ENCODE results near the gene FGD5. TPM values are rescaled to one million over a fixed set of nuclear protein-coding genes. Genes with fewer than 3 reads are reported as not detected.

Gene FGD5
- total RNA-seq, 2 donors from 2014 or later: not detected

GRCh38 chr3:14814411-14814871 is 4.3 kb upstream of the FGD5 start:
- H3K4me3 Mint-ChIP-seq: no peak overlapping the region
- DNase-seq (no peak), ATAC-seq (no peak)
- peaks cover 6% of the 10 kb centered on the region for H3K36me3 Mint-ChIP-seq (ENCODE audit: low read depth)
- peaks cover 82% of the 10 kb centered on the region for H3K27me3 Mint-ChIP-seq
- no peaks in the 10 kb centered on the region for H3K9me3 ChIP-seq (ENCODE audit: control insufficient read depth, low read length, poor library complexity, severe bottlenecking)
- no peak overlapping the region for H3K27ac Mint-ChIP-seq
- peaks cover 9% of the 10 kb centered on the region for H3K4me1 Mint-ChIP-seq

- Mint-ChIP-seq H3K36me3 (ENCODE audit: low read depth) (peaks cover 4% of the 10 kb centered on the region), H3K27ac (no peak overlapping the region), H3K4me1 (peaks cover 5% of the 10 kb centered on the region), H3K27me3 (peaks cover 88% of the 10 kb centered on the region), H3K4me3 (no peak overlapping the region)
- DNase-seq (no peak), ATAC-seq (no peak)
- no peaks in the 10 kb centered on the region for H3K9me3 ChIP-seq (ENCODE audit: control insufficient read depth, low read length, poor library complexity, severe bottlenecking)
These were observed 2.4 kb upstream of the FGD5 start for GRCh38 chr3:14816359-14816758.

- ATAC-seq (no peak), DNase-seq (no peak)
- Mint-ChIP-seq H3K27me3 (peaks cover 73% of the 10 kb centered on the region), H3K4me3 (no peak overlapping the region), H3K27ac (no peak overlapping the region), H3K36me3 (ENCODE audit: low read depth) (peaks cover 4% of the 10 kb centered on the region), H3K4me1 (peaks cover 3% of the 10 kb centered on the region)
- no peaks in the 10 kb centered on the region for H3K9me3 ChIP-seq (ENCODE audit: control insufficient read depth, low read length, poor library complexity, severe bottlenecking)
These were observed 909 bp downstream of the FGD5 start for GRCh38 chr3:14819671-14820070.

- Mint-ChIP-seq H3K4me1 (no peaks in the 10 kb centered on the region), H3K27me3 (peaks cover 68% of the 10 kb centered on the region), H3K27ac (no peak overlapping the region), H3K4me3 (no peak overlapping the region), H3K36me3 (ENCODE audit: low read depth) (peaks cover under 1% of the 10 kb centered on the region)
- DNase-seq: no peak
- H3K9me3 ChIP-seq (ENCODE audit: control insufficient read depth, low read length, poor library complexity, severe bottlenecking): no peaks in the 10 kb centered on the region
- ATAC-seq: no peak
These were observed 1.4 kb downstream of the FGD5 start for GRCh38 chr3:14820156-14820555.

- peaks cover 61% of the 10 kb centered on the region for H3K27me3 Mint-ChIP-seq
- H3K27ac Mint-ChIP-seq: no peak overlapping the region
- H3K4me1 Mint-ChIP-seq: no peaks in the 10 kb centered on the region
- no peaks in the 10 kb centered on the region for H3K36me3 Mint-ChIP-seq (ENCODE audit: low read depth)
- H3K4me3 Mint-ChIP-seq: no peak overlapping the region
- ATAC-seq: no peak
- no peaks in the 10 kb centered on the region for H3K9me3 ChIP-seq (ENCODE audit: control insufficient read depth, low read length, poor library complexity, severe bottlenecking)
- no peak for DNase-seq
These were observed 2.4 kb downstream of the FGD5 start for GRCh38 chr3:14821151-14821550.

GRCh38 chr3:14822134-14822533 is 3.4 kb downstream of the FGD5 start:
- H3K9me3 ChIP-seq (ENCODE audit: control insufficient read depth, low read length, poor library complexity, severe bottlenecking): no peaks in the 10 kb centered on the region
- Mint-ChIP-seq H3K36me3 (ENCODE audit: low read depth) (no peaks in the 10 kb centered on the region), H3K27ac (no peak overlapping the region), H3K27me3 (peaks cover 60% of the 10 kb centered on the region), H3K4me1 (no peaks in the 10 kb centered on the region), H3K4me3 (no peak overlapping the region)
- no peak for ATAC-seq
- DNase-seq: no peak

- no peaks in the 10 kb centered on the region for H3K4me1 Mint-ChIP-seq
- no peak overlapping the region for H3K27ac Mint-ChIP-seq
- peaks cover 1% of the 10 kb centered on the region for H3K36me3 Mint-ChIP-seq (ENCODE audit: low read depth)
- no peak for ATAC-seq
- H3K4me3 Mint-ChIP-seq: no peak overlapping the region
- no peaks in the 10 kb centered on the region for H3K9me3 ChIP-seq (ENCODE audit: control insufficient read depth, low read length, poor library complexity, severe bottlenecking)
- H3K27me3 Mint-ChIP-seq: peaks cover 64% of the 10 kb centered on the region
- no peak for DNase-seq
These were observed 4.1 kb downstream of the FGD5 start for GRCh38 chr3:14822670-14823390.

GRCh38 chr3:14823393-14823792 is 4.6 kb downstream of the FGD5 start:
- no peak for ATAC-seq
- no peak overlapping the region for H3K27ac Mint-ChIP-seq
- H3K4me3 Mint-ChIP-seq: no peak overlapping the region
- peaks cover 4% of the 10 kb centered on the region for H3K36me3 Mint-ChIP-seq (ENCODE audit: low read depth)
- H3K27me3 Mint-ChIP-seq: peaks cover 66% of the 10 kb centered on the region
- DNase-seq: no peak
- no peaks in the 10 kb centered on the region for H3K9me3 ChIP-seq (ENCODE audit: control insufficient read depth, low read length, poor library complexity, severe bottlenecking)
- no peaks in the 10 kb centered on the region for H3K4me1 Mint-ChIP-seq

- H3K9me3 ChIP-seq (ENCODE audit: control insufficient read depth, low read length, poor library complexity, severe bottlenecking): no peaks in the 10 kb centered on the region
- Mint-ChIP-seq H3K27ac (no peak overlapping the region), H3K36me3 (ENCODE audit: low read depth) (peaks cover 4% of the 10 kb centered on the region), H3K27me3 (peaks cover 66% of the 10 kb centered on the region), H3K4me1 (no peaks in the 10 kb centered on the region), H3K4me3 (no peak overlapping the region)
- DNase-seq (no peak), ATAC-seq (no peak)
These were observed 5.3 kb downstream of the FGD5 start for GRCh38 chr3:14823910-14824629.

GRCh38 chr3:14824646-14825045 is 5.9 kb downstream of the FGD5 start:
- Mint-ChIP-seq H3K4me1 (no peaks in the 10 kb centered on the region), H3K36me3 (ENCODE audit: low read depth) (peaks cover 4% of the 10 kb centered on the region), H3K27me3 (peaks cover 65% of the 10 kb centered on the region), H3K27ac (no peak overlapping the region), H3K4me3 (no peak overlapping the region)
- H3K9me3 ChIP-seq (ENCODE audit: control insufficient read depth, low read length, poor library complexity, severe bottlenecking): no peaks in the 10 kb centered on the region
- DNase-seq (no peak), ATAC-seq (no peak)

- DNase-seq (no peak), ATAC-seq (no peak)
- peaks cover 10% of the 10 kb centered on the region for H3K36me3 Mint-ChIP-seq (ENCODE audit: low read depth)
- peaks cover 63% of the 10 kb centered on the region for H3K27me3 Mint-ChIP-seq
- H3K4me1 Mint-ChIP-seq: peaks cover 3% of the 10 kb centered on the region
- H3K4me3 Mint-ChIP-seq: no peak overlapping the region
- H3K9me3 ChIP-seq (ENCODE audit: control insufficient read depth, low read length, poor library complexity, severe bottlenecking): no peaks in the 10 kb centered on the region
- H3K27ac Mint-ChIP-seq: no peak overlapping the region
These were observed 7.3 kb downstream of the FGD5 start for GRCh38 chr3:14826069-14826468.

GRCh38 chr3:14827776-14828175 is 9.0 kb downstream of the FGD5 start:
- Mint-ChIP-seq H3K27ac (no peak overlapping the region), H3K4me3 (no peak overlapping the region), H3K36me3 (ENCODE audit: low read depth) (peaks cover 10% of the 10 kb centered on the region), H3K4me1 (peaks cover 3% of the 10 kb centered on the region), H3K27me3 (peaks cover 67% of the 10 kb centered on the region)
- H3K9me3 ChIP-seq (ENCODE audit: control insufficient read depth, low read length, poor library complexity, severe bottlenecking): no peaks in the 10 kb centered on the region
- DNase-seq: no peak
- ATAC-seq: no peak

GRCh38 chr3:14829811-14830210 is 11.0 kb downstream of the FGD5 start:
- H3K9me3 ChIP-seq (ENCODE audit: control insufficient read depth, low read length, poor library complexity, severe bottlenecking): no peaks in the 10 kb centered on the region
- Mint-ChIP-seq H3K36me3 (ENCODE audit: low read depth) (peaks cover 10% of the 10 kb centered on the region), H3K27me3 (peaks cover 66% of the 10 kb centered on the region), H3K4me1 (peaks cover 3% of the 10 kb centered on the region), H3K27ac (no peak overlapping the region), H3K4me3 (no peak overlapping the region)
- no peak for ATAC-seq
- DNase-seq: no peak
